NCI-H1092 treated with DMSO at 0.1 percent for 48 hours (cell line): ENCODE data around the gene BTBD9.

Experiments
- DNase-seq: peaks from one replicate; lab custom pipeline; 2025; lab: John Stamatoyannopoulos, UW

The BTBD9 gene

GRCh38 chr6:38554700-38555413, 84.9 kb downstream of the BTBD9 start:
- no peak for DNase-seq

DNA sequence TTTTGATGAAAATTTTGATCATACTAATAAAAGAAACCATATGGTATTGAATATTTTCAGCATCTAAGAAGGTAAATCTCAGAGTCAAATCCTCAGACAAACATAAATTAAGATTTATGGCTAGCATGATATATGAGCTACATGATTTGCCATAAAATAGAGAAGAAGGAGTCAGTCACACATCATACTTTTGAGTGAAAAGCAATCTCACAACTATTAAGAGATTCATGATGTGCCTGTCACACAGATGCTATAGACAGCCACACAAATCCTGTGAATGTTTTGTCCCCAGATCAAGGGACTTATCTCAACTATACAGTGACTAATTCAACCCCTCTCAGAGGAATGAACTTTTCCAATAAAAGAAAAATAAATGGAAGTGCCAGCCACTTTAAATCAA, 85.7 kb downstream of the BTBD9 start:
- no peak for DNase-seq

GRCh38 chr6:38552121-38552520, 87.6 kb downstream of the BTBD9 start:
- DNase-seq = no peak

GRCh38 chr6:38549795-38550194, 89.9 kb downstream of the BTBD9 start:
- no peak for DNase-seq

GRCh38 chr6:38549180-38549579, 90.5 kb downstream of the BTBD9 start:
- peak; percentile 16 for DNase-seq

GRCh38 chr6:38543022-38543421, 96.7 kb downstream of the BTBD9 start:
- DNase-seq = no peak

GRCh38 chr6:38542031-38542430, 97.7 kb downstream of the BTBD9 start:
- no peak for DNase-seq

GRCh38 chr6:38533064-38533463, 106.7 kb downstream of the BTBD9 start:
- no peak for DNase-seq

DNA sequence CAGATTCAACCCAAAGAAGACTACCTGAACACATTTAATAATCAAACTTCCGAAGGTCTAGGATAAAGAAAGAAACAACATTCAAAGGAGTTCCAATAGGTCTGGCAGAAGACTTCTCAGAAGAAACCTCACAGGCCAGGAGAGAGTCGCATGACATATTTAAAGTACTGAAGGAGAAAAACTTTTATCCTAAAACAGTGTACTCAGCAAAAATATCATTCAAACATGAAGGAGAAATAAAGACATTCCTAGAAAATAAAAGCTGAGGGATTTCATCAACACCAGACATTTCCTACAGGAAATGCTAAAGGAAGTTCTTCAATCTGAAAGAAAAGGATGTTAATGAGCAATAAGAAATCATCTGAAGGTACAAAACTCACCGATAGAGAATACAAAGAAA, 108.6 kb downstream of the BTBD9 start:
- DNase-seq = no peak

DNA sequence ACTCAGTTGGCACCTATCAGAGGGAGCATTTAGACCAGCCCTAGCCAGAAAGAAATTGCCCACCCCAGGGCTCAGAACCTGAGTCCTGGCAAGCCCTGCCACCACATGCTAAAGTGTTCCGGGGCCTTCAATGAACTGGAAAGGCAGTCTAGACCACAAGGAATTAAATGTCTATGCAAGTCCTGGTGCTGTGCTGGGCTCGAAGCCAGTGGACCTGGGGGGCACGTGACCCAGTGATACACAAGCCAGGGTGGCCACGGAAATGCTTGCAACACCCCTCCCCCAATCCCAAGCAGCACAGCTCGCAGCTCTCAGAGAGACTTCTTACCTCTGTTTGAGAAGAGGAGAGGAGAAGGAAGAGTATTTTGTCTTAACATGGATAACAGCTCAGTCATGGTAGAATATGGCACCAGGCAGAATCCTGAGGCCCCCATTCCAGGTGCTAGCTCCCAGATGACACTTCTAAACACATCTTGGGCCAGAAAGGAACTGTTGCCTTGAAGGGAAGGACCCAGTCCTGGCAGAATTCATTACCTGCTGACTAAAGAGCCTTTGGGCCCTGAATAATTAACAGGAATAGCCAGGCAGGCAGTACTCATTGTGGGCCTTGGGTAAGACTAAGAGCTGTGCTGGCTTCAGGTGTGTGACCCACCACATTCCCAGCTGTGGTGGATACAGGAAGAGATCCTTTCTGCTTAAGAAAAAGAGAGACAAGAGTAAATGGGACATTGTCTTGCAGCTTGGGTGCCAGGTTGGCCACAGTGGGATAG, 111.3 kb downstream of the BTBD9 start:
- DNase-seq = no peak

DNA sequence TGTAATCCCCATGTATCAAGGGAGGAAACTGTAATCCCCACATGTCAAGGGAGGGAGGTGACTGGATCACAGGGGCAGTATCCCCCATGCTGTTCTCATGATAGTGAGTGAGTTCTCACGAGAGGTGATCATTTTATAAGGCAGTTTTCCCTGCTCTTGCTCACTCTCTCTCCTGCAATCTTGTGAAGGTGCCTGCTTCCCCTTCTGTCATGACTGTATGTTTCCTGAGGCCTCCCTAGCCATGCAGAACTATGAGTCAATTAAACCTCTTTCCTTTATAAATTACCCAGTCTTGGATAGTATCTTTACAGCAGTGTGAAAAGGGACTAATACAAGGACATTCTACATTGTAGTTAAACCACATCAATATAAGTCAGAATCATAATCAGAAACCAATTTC, 112.4 kb downstream of the BTBD9 start:
- DNase-seq = no peak

DNA sequence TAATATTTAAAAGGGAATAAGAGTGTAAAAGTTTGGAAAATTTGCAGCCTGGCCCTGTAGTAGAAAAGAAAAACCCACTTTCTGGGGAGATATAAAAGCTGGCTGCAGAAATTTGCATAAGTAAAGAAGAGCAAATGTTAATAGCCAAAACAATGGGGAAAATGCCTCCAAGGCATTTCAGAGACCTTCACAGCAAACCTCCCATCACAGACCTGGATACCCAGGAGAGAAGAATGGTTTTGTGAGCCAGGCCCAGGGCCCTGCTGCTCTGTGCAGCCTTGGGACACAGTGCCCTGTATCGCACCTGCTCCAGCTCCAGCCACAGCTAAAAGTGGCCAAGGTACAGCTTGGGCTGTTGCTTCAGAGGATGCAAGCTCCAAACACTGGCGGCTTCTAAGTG, 113.8 kb downstream of the BTBD9 start:
- DNase-seq = no peak

- DNase-seq = no peak
Measured at GRCh38 chr6:38524436-38525145, 115.1 kb downstream of the BTBD9 start.

DNA sequence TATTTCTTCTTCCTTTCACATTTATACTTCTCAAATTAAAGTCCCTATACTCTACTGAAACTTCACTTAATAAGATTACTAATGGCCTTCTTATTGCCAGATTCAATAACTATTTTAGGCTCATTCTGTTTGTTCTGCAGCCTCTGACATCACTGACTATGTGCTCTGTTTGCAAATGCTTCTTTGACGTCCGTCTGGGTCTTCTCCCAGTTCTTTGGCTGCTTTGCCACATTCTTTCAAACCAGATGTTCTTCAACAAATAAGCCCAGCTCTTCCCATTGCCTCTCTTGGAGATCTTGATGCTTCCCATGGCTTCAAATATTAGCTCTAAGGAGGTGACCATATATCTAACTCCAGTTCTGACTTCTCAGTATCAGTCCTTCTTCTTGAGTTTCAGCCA, 117.4 kb downstream of the BTBD9 start:
- DNase-seq = no peak

- DNase-seq = no peak
Measured at GRCh38 chr6:38518511-38519304, 121.0 kb downstream of the BTBD9 start.

DNA sequence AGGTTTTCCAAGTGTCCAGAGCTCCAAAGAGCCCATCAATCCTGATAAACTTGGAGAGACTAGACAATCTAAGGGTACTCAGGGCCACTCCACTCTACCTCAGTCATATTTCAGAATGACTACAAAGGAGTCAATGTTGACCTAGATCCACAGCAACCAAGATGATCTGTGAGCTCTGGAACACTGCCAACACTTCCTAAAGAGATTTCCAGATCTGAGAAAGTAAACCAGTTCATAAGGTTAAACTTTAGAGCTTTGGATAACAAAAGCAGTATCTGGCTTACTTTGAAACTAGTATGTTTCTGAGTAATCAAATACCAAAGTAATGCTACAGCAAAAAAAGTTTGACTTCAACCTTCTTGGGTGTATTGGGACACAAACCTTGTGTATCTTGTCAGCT, 122.7 kb downstream of the BTBD9 start:
- no peak for DNase-seq

DNA sequence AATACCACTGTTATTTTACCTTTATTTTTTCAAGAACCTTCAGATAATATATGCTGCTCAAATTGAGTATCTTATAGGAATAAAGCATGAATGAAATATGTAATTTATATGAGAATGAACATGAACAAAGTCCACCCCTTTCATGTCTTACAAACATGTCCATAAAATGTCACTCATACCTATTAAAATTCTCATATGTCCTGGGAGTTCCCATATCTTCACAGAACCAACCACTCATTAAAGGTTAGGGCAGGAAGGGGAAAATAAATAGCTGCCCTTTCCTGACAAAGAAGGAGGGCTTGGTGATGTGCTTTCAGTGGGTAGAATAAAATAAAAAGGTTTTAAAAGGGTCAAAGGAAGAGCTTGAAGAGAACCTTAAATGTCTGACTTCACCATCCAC, 125.3 kb downstream of the BTBD9 start:
- no peak for DNase-seq

DNA sequence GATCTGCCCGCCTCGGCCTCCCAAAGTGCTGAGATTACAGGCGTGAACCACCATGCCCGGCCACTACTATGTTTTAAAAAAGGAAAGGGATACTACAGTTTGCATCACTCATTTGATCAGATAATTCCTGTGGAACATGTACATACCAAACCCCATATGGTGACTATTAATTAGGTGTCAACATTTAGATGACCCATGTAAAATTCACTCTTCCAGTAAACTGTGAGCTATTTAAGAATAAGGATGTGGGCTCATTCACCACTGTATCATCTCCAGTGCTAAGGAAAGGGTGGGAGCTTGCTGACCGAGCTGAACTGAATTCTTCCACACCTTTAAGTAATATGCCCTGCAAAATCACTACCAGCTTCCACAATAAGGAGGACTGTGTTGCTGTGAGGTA, 127.5 kb downstream of the BTBD9 start:
- DNase-seq = no peak

DNA sequence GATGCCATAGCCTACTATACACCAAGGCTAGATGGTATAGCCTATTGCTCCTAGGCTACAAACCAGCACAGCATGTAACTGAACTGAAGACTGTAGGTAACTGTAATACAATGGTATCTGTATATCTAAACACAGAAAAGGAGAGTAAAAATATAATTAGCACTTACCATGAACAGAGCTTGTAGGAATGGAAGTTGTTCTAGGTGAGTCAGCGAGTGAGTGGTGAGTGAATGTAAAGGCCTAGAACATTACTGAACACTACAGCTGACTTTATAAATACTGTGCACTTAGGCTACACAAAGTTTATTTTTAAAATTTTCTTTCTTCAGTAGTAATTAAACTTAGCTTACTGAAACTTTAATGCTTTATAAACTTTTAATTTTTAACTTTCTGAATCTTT, 129.5 kb downstream of the BTBD9 start:
- DNase-seq = no peak

GRCh38 chr6:38509713-38510112, 130.0 kb downstream of the BTBD9 start:
- no peak for DNase-seq

DNA sequence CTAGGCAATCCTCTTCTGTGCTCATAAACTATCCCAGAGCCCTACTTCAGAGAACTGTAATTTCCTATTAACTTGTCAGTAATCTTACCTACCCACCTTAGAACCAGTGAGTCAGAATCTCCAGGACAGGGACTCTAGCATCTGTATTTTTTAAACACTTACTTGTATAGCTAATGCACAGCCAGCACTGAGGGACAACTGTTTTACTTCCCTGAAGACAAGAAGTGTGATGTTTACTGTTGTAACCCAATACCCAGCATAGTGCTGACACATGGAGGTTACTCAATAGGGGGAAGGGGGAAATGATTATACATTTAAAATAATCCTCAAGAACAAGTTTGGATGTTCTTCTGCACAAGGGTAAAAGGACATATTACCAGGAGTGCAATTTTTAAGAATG, 130.8 kb downstream of the BTBD9 start:
- DNase-seq = peak; percentile 31

- no peak for DNase-seq
Measured at GRCh38 chr6:38508286-38508685, 131.4 kb downstream of the BTBD9 start.
